HG03045 (cell line): ENCODE data around the gene LRRC72.
"Not testable (repeated sequence)": the region's sequence is repeated elsewhere in the genome, so short reads cannot be mapped to it uniquely, and the experiment has no call there.

ENCODE experiments used
- ATAC-seq: cut with Tn5 transposase; IDR thresholded peaks from one replicate; pipeline ENCODE4 v1.9.1; 2021; ENCODE audit warnings: mild to moderate bottlenecking, moderate library complexity; ENCODE audit not compliant: unreplicated experiment

Gene LRRC72

GRCh38 chr7:16524332-16524731 is 2.3 kb upstream of the LRRC72 start:
- ATAC-seq = no peak

- no peak for ATAC-seq
These were observed 1.9 kb downstream of the LRRC72 start for GRCh38 chr7:16528520-16528919.

GRCh38 chr7:16529697-16530096 is 3.1 kb downstream of the LRRC72 start:
- ATAC-seq = no peak

- no peak for ATAC-seq
These were observed 5.1 kb downstream of the LRRC72 start for GRCh38 chr7:16531707-16532106.

DNA sequence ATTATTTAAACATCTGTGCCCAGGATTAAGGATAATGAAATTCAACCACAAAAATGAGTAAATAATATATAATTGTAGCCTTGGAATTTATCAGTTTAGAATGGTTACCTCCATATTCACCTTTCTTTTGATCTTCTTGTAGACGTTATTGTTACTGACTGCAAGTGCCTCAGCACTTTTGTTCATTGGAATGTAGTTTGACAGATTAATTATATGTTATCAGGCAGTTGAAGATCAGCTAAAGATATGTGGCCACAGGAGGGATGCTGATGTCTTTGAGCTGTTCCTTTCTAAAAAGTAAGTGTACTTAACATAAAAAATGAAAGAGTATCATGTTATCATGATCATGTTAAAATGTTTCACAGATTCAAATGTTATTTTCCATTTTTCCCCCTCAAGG is 5.6 kb downstream of the LRRC72 start:
- no peak for ATAC-seq

- ATAC-seq = no peak
These were observed 8.9 kb downstream of the LRRC72 start for GRCh38 chr7:16535500-16535899.

DNA sequence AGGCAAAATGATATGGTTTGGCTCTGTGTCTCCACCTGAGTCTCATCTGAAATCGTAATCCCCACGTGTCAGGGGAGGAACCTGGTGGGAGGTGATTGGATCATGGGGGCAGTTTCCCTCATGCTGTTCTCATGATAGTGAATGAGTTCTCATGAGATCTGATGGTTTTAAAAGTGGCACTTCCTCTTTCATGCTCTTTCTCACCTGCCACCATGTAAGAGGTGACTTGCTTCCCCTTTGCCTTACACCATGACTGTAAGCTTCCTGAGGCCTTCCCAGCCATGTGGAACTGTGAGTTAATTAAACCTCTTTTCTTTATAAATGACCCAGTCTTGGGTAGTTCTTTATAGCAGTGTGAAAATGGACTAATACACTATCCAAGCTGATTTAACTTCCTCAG is 13.9 kb downstream of the LRRC72 start:
- not testable (repeated sequence) for ATAC-seq

DNA sequence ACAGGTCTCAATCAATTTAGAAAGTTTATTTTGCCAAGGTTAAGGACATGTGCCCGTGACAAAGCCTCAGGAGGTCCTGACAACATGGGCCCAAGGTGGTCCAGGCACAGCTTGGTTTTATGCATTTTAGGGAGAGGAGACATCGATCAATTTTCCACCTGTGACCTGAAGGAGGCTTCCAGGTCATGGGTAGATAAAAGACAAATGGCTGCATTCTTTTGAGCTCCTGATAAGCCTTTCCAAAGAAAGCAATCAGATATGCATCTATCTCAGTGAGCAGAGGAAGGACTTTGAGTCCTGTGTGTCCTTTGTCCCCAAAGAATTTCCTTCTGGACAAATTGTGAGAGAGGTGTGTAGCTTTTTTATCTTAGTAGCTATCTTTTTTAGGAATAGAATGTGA is 15.8 kb downstream of the LRRC72 start:
- ATAC-seq = no peak

- no peak for ATAC-seq
These were observed 16.8 kb downstream of the LRRC72 start for GRCh38 chr7:16543456-16543855.

DNA sequence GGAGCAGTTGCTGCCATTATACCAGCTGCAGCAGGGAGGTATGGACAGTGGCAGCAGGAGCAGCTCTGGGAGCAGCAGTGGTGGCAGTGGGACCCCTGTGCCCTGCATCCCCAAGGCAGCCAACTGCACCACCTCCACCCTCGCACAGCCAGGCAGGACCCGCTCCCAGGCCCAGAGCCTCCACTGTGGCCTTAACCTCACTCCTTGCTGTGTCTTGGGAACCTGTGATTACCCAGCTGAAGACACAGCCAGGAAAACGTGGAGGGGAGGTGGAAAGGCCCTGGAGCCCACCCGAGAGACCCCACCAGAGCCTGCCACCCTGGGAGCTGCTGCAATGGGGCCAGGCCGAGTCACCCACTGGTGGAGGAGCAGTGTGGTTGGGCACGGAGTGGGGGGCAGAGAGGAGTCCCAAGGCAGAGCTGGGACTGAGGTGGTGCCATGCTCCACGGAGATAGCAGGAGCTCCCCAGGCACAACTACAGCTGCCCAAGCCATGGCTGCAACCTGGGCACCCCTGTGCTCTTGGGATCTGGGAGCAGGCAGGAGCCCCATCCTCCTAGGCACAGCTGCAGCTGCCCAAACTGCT is 20.4 kb downstream of the LRRC72 start:
- ATAC-seq = no peak

DNA sequence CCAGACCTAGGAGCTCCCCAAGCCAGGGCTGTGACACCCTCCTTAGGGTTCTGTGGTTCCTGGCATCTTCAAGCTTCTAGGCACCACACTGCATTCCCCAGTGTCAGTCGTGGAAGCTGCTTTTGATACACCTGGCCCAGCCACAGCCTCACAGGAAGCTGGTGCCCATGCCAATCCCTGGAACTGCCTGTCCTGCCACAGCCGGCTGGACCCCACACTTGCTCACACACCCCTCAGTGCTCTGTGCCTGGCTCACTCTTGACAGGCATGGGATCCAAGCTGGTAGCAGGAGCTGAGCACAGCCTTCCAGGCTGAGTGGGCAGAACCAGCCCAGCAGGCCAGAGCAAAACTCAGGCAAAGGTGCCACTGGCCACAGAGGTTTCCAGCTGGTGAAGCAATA is 21.8 kb downstream of the LRRC72 start:
- ATAC-seq = no peak

DNA sequence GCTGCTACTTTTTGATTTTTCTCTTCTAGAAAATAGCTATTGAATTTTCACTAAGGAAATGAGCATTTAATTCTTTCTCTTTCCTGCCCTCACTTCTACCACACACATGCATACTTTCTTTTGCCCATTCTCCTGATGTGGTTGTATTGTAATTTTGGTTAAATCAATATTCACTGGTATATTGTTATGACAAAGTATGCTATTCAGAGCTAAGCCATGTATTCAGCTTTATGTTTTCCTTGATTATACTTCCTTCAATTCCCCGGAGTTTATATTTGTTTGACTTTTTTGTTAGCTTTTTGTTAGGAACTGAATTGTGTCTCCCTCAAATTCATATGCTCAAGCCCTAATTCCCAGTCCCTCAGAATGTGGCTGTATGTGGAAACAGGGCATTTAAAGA is 24.0 kb downstream of the LRRC72 start:
- ATAC-seq = no peak

DNA sequence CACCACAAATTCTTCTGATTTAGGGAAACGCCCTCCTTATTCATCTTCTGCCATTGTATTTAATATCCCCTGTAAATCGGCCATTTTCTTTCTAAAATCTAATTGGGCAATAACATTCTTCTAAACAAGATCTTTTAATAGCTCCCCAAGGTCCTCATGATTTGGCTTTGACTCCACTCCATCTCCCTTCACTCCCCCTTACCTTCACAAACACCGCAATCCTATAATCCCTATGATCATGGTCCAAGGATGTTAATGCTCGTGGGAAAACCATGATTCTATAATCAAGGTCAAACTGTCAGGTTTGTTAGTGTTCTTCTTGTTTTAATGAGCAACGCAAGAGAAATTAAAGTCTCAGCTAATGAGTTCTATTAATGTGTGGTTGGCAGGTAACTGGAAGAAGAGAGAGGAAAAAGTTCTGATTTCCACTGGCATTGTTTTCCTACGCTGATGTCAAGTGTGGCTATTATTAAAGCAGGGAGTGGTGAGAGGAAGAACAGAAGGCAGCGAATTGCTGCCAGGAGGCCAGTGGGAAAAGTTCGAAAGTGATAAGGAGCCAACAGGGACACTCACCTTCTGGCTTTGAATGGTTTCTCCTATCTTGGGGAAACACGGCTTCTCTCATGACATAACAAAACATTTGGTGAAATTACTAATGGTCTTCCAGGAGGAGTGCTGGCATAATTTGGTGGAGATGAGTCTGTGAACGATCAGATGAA is 28.1 kb downstream of the LRRC72 start:
- no peak for ATAC-seq

DNA sequence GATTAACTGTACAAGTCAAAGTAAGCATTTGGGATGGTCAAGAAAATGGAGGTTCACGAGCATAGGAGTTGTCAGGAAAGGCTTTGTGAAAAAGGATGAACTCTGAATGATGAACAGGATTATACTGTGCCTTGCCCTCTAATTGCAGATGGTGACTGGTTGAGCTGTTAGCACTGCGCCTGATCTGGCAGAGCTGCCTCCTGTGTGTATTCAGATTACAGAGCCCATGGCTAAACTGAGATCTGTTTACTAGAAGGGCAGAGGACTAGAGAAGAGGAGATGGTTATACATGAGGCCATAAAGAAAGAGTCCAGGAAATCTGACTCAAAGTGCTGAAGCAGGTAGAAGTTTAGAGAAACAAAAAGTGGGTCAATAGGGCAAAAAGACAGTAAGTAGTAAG is 29.7 kb downstream of the LRRC72 start:
- ATAC-seq = no peak

DNA sequence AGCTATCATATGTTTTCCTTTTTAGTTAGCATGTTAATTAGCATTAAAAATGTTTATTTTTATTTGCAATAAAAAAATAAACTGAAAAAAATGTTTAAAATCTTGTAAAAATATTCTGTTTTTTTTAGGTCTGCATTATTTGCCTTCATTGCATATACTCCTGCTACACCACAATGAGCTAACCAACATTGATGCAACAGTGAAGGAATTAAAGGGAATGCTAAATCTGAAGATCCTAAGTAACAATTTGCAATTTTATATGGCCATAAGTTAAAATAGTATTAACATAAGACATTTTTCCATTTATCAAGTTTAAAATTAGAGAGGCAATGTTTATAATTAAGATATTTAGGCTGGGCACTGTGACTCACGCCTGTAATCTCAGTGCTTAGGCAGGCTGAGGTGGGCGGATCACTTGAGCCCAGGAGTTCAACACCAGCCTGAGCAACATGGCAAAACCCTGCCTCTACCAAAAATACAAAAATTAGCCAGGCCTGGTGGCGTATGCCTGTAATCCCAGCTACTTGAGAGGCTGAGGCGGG is 32.2 kb downstream of the LRRC72 start:
- no peak for ATAC-seq

DNA sequence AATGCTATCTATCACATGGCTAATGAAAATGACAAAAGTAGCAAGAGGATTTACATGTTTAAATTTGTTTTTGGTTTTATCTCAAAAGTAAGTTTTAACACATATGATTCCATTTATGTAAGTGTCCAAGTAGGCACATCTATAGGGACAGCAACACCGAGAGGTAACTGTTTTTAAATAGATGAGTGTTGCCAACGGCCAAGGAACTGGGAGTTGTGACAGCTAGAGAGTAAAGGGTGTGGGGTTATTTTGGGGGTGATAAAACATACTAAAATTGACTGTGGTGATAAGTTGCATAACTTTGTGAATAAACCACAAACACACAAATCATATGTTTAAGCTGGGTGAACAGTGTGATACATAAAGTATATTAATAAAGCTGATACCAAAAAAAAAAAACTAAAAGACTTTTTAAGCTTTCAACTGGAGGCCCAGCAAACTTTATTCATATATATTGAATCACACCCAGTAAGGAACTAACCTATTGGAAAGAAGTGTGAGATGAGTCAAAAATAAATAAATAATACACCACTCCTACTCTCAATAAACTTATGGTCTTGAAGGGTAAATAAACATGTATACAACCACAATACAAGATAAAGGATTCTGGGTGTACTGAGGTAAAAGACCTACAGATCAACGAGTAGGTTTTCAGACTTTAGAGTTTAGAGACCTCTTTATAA is 33.0 kb downstream of the LRRC72 start:
- no peak for ATAC-seq

DNA sequence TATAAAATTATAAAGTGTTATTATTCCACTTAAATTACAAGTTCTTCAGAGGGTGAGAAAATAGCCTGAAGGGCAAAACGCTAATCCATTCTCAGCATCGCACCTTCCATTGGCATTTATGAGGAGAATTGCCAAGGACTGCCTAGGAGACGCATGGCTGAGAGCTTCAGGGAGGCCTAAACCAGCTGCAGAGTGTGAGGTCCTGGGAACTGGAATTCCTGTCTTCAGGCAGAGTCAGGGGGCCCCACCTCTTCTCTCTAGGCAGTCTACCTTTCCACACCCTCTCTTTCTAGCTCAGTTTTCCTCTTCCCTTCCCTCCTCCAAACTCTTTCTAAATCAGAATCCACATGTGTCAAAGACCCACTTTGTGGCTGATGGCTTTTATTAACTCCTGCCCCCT is 35.3 kb downstream of the LRRC72 start:
- ATAC-seq = no peak

DNA sequence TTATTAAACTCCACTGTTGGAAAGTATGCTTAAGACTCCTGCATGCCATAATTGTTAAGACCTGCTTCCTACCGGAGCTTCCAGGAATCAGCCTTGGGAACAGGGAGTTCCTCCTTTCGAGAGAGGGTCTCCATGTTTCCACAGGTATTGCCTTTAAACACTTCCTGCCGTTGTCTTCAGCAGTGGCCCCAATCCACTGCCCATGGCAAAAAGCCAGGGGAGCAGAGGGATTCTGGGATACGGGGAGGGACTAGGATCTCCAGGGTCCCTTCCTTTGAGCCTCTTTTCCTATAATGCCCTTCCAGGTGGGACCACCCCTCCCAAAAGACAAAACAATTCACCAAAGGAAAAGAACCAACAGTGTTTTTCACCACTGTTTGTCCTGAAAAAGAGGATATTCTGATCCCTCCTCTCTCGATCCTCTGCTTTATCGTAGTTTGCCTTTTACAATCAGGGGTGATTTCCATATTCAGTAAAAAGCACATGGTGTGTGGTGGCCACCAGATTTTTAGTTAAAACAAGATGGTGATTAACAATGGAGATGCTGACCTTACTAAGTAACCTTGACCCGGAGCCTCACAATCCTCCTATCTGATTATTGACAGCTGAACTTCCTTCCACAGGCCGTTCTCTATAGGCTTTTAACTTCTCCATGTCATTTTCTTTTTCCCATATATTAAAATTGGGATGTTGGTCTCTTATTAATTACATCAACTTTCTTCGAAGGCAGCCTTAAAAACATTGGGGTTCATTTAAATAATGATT is 36.0 kb downstream of the LRRC72 start:
- ATAC-seq = no peak

DNA sequence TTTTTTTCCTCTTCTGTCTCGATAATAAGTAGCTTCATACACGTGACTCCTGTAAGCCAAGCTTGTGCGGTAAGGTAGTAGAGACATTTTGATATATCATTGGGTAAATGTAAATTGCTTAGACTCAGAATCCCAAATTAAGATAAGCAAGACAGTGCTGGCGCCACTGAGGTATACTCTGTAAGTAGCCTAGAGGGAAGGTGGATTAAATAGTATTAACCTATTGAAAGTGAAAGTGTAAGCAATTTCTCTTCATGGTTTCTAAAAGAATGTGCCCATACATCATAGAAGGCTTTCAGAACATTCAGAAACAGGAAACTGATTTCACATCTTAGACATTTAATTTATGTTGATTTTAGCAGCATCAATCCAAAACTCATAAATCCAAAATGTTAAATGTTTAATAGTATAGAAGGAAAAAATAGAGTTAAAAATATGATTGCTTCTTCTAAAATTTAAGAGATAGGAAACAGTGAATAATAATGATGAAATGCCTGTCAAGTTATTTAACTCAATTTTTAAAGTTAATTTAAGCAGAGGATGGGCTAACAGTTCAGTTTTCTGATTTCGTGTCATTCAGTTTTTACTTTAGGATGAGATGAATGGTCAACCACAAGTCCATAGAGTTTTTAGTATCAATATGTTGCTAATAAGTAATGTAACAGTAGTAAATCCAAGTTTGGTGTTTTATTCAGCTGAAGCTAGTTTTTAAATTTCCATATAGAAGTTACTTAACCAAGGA is 36.8 kb downstream of the LRRC72 start:
- ATAC-seq = no peak

GRCh38 chr7:16564023-16564380 is 37.4 kb downstream of the LRRC72 start:
- ATAC-seq = no peak
